ENCODE results near the gene INPPL1.
"Not testable (repeated sequence)": the region's sequence is repeated elsewhere in the genome, so short reads cannot be mapped to it uniquely, and the experiment has no call there.

INPPL1 gene

GRCh38 chr11:72224564-72225410 is at the start of gene INPPL1:
TSS of gene INPPL1 (plus strand) at chr11:72224767. CDS start at chr11:72224985, 218 bp downstream.
- peak; percentile 28 for DNase-seq

- DNase-seq: no peak
These were observed 46.9 kb upstream of the INPPL1 start for GRCh38 chr11:72177656-72178055.

GRCh38 chr11:72179049-72179803 is 45.3 kb upstream of the INPPL1 start:
- no peak for DNase-seq

- no peak for DNase-seq
These were observed 44.7 kb upstream of the INPPL1 start for GRCh38 chr11:72179804-72180396.

GRCh38 chr11:72180892-72181552 is 43.5 kb upstream of the INPPL1 start:
- DNase-seq: not testable (repeated sequence)

- not testable (repeated sequence) for DNase-seq
These were observed 43.0 kb upstream of the INPPL1 start for GRCh38 chr11:72181553-72181958.

GRCh38 chr11:72188267-72188666 is 36.3 kb upstream of the INPPL1 start:
- DNase-seq: no peak

- DNase-seq: peak; percentile 54
These were observed 34.9 kb upstream of the INPPL1 start for GRCh38 chr11:72189455-72190250.

- no peak for DNase-seq
These were observed 33.9 kb upstream of the INPPL1 start for GRCh38 chr11:72190631-72191071.

GRCh38 chr11:72191961-72192381 is 32.6 kb upstream of the INPPL1 start, which contains the start of gene FOLR1:
TSS of gene FOLR1 (plus strand) at chr11:72192140. CDS start at chr11:72192174, 34 bp downstream.
- DNase-seq: no peak

GRCh38 chr11:72195518-72196270 is 28.9 kb upstream of the INPPL1 start:
- no peak for DNase-seq

- DNase-seq: not testable (repeated sequence)
These were observed 23.1 kb upstream of the INPPL1 start for GRCh38 chr11:72201445-72201844.

- no peak for DNase-seq
These were observed 22.0 kb upstream of the INPPL1 start for GRCh38 chr11:72202571-72202970.

GRCh38 chr11:72203163-72203562 is 21.4 kb upstream of the INPPL1 start:
- DNase-seq: no peak

GRCh38 chr11:72204886-72205285 is 19.7 kb upstream of the INPPL1 start:
- no peak for DNase-seq

GRCh38 chr11:72206794-72207193 is 17.8 kb upstream of the INPPL1 start:
- not testable (repeated sequence) for DNase-seq

GRCh38 chr11:72208281-72208680 is 16.3 kb upstream of the INPPL1 start:
- no peak for DNase-seq

GRCh38 chr11:72209101-72209500 is 15.5 kb upstream of the INPPL1 start:
- DNase-seq: no peak

GRCh38 chr11:72216638-72217037 is 7.9 kb upstream of the INPPL1 start, which contains the start of gene FOLR2:
TSS of gene FOLR2 (plus strand) at chr11:72216794. CDS start at chr11:72218585, 1,791 bp downstream.
- DNase-seq: no peak

- DNase-seq: no peak
These were observed 6.7 kb upstream of the INPPL1 start for GRCh38 chr11:72217841-72218240.

GRCh38 chr11:72218251-72218745 is 6.3 kb upstream of the INPPL1 start:
- no peak for DNase-seq
